ENCODE measurements around the gene MACROD2.
A peak's percentile ranks its signal among the peaks of the same experiment; 100 is the strongest.

The MACROD2 gene

GRCh38 chr20:15890407-15890982, 1895.2 kb downstream of the MACROD2 start:
- DNase-seq (ENCODE audit: low read depth): no peak
- H3K4me3 ChIP-seq (ENCODE audit: low read length): no peak overlapping the region
- no peak for TF ChIP-seq CTCF (conservative IDR thresholded peaks at IDR 0.05; ENCODE audit: low read length)

- no peak overlapping the region for H3K4me3 ChIP-seq (ENCODE audit: low read length)
- TF ChIP-seq CTCF (conservative IDR thresholded peaks at IDR 0.05; ENCODE audit: low read length): no peak
- DNase-seq (ENCODE audit: low read depth): peak; percentile 11
Measured at GRCh38 chr20:15895126-15895525, 1899.8 kb downstream of the MACROD2 start.

GRCh38 chr20:15895560-15896084, 1900.3 kb downstream of the MACROD2 start:
- no peak for TF ChIP-seq CTCF (conservative IDR thresholded peaks at IDR 0.05; ENCODE audit: low read length)
- no peak overlapping the region for H3K4me3 ChIP-seq (ENCODE audit: low read length)
- DNase-seq (ENCODE audit: low read depth): no peak

GRCh38 chr20:15899967-15900366, 1904.7 kb downstream of the MACROD2 start:
- no peak for TF ChIP-seq CTCF (conservative IDR thresholded peaks at IDR 0.05; ENCODE audit: low read length)

GRCh38 chr20:15900443-15900842, 1905.1 kb downstream of the MACROD2 start:
- no peak for TF ChIP-seq CTCF (conservative IDR thresholded peaks at IDR 0.05; ENCODE audit: low read length)
- H3K4me3 ChIP-seq (ENCODE audit: low read length): no peak overlapping the region
- no peak for DNase-seq (ENCODE audit: low read depth)

More at GRCh38 chr20:15899967-15900366, 1904.7 kb downstream of the MACROD2 start:
- DNase-seq (ENCODE audit: low read depth): no peak
- no peak overlapping the region for H3K4me3 ChIP-seq (ENCODE audit: low read length)

- TF ChIP-seq CTCF (conservative IDR thresholded peaks at IDR 0.05; ENCODE audit: low read length): no peak
- DNase-seq (ENCODE audit: low read depth): no peak
Measured at GRCh38 chr20:15902493-15902892, 1907.2 kb downstream of the MACROD2 start.

GRCh38 chr20:15905661-15906060, 1910.3 kb downstream of the MACROD2 start:
- TF ChIP-seq CTCF (conservative IDR thresholded peaks at IDR 0.05; ENCODE audit: low read length): no peak
- no peak for DNase-seq (ENCODE audit: low read depth)
- no peak overlapping the region for H3K4me3 ChIP-seq (ENCODE audit: low read length)

More at GRCh38 chr20:15902493-15902892, 1907.2 kb downstream of the MACROD2 start:
- no peak overlapping the region for H3K4me3 ChIP-seq (ENCODE audit: low read length)
